ENCODE data around the gene INSIG1.

The INSIG1 gene

DNA sequence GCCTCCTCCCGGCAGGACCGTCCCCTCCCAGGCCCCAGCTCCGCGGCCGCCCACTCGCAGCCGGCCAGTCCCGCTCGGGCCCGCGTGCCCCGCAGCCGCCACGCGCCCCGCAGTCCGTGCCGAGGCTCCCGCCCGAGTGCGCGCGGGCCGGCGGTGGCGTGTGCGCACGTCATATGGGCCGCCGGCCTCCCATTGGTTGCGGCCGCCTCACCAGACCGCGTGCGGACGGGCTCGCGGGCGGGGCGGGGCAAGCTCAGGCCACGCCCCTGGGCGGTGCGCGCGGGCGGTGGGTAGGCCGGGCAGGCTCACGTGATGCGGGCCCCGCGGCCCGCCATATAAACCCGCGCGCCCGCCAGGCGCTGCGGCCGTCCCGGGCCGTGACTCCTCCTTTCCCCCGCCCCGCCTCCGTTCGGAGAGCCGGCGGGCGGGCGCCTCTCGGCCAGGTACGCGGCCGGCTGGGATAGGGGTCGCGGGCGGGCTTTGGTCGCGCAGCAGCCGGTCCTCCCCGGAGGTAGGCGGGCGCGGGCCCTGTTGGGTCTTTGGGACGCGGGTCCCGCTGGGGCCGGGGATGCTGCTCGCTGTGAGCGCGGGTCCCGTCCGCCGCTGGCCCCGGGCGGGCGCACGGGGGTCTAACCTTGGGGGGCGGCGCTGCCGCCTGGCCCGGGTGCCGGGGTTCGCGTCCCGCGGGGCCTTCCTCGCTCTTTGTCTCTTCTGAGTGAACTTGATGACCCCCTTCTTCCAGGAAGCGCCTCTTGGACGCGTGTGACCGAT, at the start of gene INSIG1:
TSS of gene INSIG1 (plus strand) at position 362 of the 771 bp plus-strand sequence. CDS start at position 770, 408 bp downstream.
- peak; percentile 91 for DNase-seq (ENCODE audit: low spot score)

GRCh38 chr7:155248366-155248756, 49.3 kb upstream of the INSIG1 start:
- DNase-seq (ENCODE audit: low spot score) = no peak

DNA sequence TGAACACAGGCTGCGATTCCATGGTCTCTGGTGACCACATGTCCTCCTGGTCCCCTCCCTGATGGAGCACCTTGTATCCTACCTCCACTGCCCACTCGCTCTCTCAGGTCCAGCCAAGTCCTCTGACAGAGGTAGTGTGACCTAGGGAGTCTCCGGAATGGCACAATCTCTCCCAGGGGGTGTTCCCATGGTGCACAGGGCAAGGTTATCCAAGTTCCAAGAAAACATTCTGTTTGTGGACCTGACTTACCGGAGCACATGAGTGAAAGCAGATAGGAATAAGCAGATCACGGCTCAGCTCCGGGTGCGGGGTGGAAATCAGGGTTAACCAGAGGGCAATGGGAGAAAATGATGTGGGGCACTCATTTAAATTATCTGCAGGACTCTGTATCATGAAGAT, 45.8 kb upstream of the INSIG1 start:
- DNase-seq (ENCODE audit: low spot score) = no peak

DNA sequence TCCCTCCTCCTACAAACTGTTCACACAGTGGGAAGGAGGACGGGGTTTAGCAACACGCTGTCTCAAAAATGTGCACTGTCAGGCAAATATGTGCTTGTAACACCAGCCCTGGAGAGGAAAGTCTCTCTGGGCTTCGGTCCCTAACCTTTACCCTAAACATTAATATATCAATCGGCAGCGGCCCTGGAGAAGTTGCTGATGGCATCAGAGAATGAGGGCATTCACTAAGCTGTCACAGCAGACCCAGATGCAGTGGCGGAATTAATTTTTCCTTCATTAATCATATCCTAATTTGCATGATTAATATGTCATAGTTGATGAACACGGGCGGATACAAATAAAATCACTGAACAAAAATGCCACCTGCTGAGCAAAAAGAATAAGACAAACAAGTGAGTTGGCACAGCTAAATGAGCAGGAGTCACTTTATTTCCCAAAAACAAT, 45.2 kb upstream of the INSIG1 start:
- no peak for DNase-seq (ENCODE audit: low spot score)

GRCh38 chr7:155252892-155253501, 44.7 kb upstream of the INSIG1 start:
- no peak for DNase-seq (ENCODE audit: low spot score)

DNA sequence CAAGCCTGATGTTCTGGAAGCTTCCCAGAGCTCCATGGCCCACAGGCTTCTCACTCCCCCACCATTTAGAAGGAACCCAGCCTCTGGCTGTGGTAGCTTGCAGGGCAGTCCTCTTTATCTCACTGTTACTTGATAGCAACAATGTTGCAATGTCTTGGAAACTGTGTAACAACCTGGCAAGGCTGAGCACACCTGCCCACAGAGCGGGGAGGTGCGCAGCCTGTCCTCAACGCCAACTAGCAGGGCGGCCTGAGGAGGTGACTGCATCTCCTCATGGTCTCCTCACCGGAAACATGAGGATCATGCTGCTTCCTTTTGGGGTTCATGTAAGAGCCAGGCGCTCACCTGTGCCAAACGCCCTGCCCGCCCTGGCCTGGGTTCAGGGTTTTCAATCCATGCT, 43.7 kb upstream of the INSIG1 start:
- no peak for DNase-seq (ENCODE audit: low spot score)

DNA sequence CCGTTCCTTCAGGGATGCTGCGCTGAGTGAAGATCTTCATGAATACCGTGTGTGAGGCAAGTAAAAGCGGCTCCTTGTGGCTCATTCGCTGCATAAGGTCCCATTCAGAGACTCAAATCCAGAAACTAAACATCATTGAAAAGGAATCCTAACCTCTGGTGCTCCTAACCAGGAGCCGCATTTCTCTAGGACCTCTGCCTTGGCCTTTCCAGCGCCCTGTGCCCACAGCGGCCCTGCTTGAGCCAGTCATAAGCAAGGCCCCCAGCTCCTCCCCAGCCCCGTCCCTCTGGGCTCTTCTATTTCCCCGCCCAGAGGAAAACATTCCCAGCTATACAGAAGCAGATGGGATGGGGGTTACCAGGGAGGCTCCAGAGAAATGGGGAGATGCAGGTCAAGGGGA, 42.6 kb upstream of the INSIG1 start:
- DNase-seq (ENCODE audit: low spot score) = no peak

DNA sequence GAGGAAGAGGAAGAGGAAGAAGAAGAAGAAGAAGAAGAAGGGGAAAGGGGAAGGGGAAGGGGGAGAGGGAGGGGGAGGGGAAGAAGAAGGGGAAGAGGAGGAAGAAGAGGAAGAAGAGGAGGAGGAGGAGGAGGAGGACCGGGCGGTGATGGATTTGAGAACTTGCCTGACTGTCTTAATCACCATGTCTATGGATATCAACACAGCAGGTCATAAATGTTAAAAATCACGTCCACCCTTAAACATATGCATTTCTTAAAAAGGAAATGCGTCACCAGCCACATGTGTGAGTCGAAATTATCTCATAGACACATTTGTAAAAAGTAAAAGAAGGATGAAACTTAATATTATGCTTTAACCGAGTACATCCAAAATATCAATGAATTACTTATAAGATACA, 42.1 kb upstream of the INSIG1 start:
- no peak for DNase-seq (ENCODE audit: low spot score)

DNA sequence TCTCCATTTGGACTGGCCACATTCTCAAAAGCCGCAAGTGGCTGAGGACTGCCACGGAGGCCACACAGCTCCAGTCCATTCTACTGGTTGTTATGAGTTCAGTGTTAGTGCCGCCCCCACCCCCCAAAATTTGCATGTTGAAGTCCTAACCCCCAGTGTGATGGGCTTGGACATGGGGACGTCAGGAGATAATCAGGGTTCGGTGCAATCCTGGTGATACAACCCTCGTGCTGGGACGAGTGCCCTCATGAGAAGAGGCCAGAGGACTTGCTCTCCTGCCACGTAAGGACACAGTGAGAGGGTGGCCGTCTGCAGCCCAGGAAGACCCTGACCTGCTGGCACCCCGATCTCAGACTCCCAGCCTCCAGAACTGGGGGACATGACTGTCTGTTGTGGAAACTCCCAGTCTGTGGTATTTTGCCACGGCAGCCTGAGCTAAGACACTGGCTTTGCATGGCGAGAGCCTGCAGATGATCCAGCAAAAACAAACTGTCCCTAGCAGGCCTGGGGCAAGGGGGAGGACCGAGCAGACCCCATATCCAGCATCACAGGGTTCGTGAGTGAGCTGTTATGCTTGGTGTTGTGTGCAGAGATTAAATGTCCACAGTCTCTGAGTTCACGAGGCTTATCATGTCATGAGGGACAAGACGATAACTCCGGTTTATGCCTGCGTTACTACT, 41.5 kb upstream of the INSIG1 start:
- DNase-seq (ENCODE audit: low spot score) = no peak

DNA sequence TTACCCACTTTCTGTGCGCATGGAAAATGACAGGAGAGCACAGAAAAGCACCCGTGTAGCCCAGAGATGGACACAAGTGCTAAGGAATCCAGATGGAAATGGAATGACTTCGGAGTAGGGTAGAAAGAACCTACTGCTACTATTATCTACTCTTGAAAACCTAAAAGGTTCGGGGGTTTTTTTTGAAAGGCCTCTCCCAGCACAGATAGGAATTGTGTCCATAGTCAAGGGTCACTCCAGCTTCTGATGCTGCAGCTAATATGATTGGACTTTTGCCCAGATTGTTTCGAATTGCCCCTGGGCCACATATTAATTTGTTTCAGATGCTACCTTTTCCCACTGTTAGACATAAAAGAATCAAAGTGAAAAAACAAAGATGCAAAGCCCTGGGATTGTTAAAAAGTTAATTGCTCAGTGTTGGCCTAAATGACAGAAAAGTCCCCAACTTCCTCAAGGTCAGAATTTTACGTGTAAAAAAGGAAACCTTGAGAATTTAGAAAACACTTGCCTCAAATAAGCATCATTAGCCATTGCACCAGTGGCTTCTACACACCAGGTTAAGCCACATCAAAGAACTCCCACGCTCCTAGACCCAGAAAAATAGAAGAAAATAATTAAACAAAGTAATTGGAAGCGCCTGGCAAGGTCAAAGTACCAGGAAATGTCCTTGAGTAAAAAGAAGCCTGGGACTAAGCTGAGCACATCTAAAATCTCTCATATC, 40.8 kb upstream of the INSIG1 start:
- DNase-seq (ENCODE audit: low spot score) = no peak

GRCh38 chr7:155257482-155258225, 40.0 kb upstream of the INSIG1 start:
- no peak for DNase-seq (ENCODE audit: low spot score)

DNA sequence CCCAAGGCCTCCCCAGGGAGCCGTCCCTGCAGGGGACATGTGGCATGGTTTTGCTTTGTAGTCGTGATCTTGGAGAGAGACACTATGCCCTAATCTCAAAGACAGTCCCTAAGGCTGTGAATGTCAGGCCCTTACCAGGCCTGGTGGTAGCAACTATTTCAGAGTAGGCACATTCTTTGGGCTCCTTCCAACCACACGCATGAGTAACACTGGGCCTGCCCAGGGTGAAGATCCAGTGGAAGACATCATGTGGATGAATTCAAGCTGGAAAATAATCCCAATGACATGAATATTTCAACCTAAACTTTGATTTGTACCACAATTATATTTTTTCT, 39.5 kb upstream of the INSIG1 start:
- DNase-seq (ENCODE audit: low spot score) = no peak

- no peak for DNase-seq (ENCODE audit: low spot score)
These were observed 37.7 kb upstream of the INSIG1 start for GRCh38 chr7:155259866-155260497.

DNA sequence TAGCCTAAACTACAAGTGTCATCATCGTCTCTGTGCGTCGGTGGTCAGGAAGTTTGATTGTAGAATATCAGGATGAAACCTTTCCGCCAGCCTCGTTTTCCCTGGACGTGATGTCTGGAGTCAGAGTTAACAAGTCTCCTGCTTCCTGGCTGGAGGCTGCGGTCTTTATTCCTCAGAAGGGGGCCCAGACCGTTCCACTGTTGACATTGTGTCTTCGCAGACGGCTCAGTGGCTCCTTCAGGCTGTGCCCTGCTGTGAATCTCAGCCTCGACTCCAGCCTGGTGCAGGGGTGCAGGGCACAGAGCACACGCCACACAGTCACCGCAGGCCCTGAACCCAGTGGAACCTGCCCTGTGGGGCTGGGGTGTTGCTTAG, 37.2 kb upstream of the INSIG1 start:
- DNase-seq (ENCODE audit: low spot score) = no peak

DNA sequence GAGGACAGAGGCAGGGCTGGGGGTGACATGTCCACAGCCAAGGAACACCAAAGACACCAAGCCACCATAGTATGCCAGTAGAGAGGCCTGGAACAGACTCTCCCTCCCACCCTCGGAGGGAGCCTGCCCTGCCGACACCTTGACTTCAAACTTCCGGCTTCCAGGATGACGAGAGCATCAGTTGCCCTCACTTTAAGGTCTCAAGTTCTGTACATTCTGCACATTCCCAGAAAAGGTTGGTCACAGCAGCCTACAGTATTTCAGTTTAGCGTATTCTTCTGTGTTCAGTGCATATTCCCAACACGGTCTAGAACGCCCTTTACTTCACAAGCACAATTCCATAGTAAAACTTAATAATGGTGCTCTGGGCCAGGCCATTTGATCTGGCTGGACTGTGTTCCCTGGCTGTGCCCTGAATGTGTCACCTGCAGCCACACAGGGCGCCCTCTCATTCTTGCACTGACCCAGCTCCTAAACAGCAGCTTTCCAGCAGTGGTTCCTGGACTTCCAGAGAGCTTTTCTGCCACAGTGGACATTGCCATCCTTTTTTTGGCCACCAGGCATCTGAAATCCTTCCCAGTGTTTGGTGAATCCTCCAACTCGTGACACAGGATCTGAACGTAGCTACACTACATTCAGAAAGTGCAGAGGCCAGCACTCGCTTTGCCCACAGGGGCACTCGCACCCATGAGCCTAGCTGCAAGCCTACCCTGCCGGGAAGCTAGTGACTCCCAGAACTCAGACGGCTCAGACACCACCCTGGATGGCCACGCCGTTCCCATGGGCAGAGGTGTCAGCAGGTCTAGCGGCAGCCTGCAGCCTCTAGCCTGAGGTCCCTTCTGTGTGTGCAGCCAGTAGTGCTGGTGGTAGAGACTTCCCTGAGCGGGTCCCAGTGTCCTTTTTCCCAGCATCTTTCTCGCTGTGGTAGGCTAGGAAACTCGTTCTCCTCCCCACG, 36.4 kb upstream of the INSIG1 start:
- no peak for DNase-seq (ENCODE audit: low spot score)

- no peak for DNase-seq (ENCODE audit: low spot score)
These were observed 35.6 kb upstream of the INSIG1 start for GRCh38 chr7:155262031-155262430.

GRCh38 chr7:155263051-155263450, 34.6 kb upstream of the INSIG1 start:
- no peak for DNase-seq (ENCODE audit: low spot score)

DNA sequence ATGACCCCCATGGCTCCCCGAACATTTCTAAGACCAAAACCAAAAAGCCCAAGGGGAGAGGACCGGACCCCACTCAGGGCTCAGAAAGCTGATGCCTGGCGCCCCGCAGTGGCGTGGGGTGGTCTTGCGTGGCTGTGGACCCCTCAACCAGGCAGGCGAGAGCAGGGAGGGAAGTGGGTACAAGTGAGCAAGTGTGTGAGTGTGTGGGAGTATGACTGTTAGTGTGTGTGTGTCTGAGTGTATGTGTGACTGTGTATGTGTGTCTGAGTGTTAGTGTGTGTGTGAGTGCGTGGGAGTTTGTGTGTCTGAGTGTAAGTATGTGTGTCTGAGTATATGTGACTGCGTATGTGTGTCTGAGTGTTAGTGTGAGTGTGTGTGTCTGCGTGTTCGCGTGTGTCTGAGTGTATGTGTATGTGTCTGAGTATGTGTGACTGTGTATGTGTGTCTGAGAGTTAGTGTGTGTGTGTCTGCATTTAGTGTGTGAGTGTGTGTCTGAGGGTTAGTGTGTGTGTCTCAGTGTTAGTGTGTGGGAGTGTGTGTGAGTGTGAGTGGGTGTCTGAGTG, 34.0 kb upstream of the INSIG1 start:
- no peak for DNase-seq (ENCODE audit: low spot score)

- DNase-seq (ENCODE audit: low spot score) = no peak
These were observed 32.5 kb upstream of the INSIG1 start for GRCh38 chr7:155265144-155265543.

GRCh38 chr7:155265961-155266360, 31.7 kb upstream of the INSIG1 start:
- DNase-seq (ENCODE audit: low spot score) = no peak
